Endothelial cell of umbilical vein (primary cell): ENCODE results near the gene PGAP6. TPM values are rescaled to one million over a fixed set of nuclear protein-coding genes. Genes with fewer than 3 reads are reported as not detected.
"Not testable (repeated sequence)": the region's sequence is repeated elsewhere in the genome, so short reads cannot be mapped to it uniquely, and the experiment has no call there.

Experiments
- BruUV-seq: library from RNA; stranded (reverse); fragments of 400-500 nt; replicated peaks from 2 replicates; lab custom pipeline; 2021; lab: Mats Ljungman, UMichigan
- CTCF ChIA-PET: fragments of 300-600, 350-600 bp; sonication (Branson Sonifier 250); formaldehyde crosslinking; loops from one replicate; lab custom pipeline; 2021; ENCODE audit warnings: antibody characterized with exemption, inconsistent platforms; lab: Charles Lee
- POLR2A ChIA-PET: fragments of 300-600, 350-600 bp; sonication (Branson Sonifier 250); formaldehyde crosslinking; loops from one replicate; lab custom pipeline; 2021; ENCODE audit warnings: antibody characterized with exemption, inconsistent platforms; lab: Charles Lee
- DNase-seq: peaks from one replicate; pipeline ENCODE4 v3.0.0-alpha.2; 2011; ENCODE audit warnings: low read depth, low spot score
- FAIRE-seq: peaks from 2 replicates; lab custom pipeline; 2011; peaks lifted over from hg19 to GRCh38; lab: Jason Lieb, UNC
- H2AFZ ChIP-seq: 2 replicates; pipeline ENCODE4 v1.6.0; 2012; ENCODE audit warnings: low read depth, low read length, control low read depth, inconsistent platforms
- H3K27ac ChIP-seq: 2 replicates; pipeline ENCODE4 v1.5.1; 2011; ENCODE audit warnings: low read depth, mild to moderate bottlenecking, control low read depth, low read length, moderate library complexity; ENCODE audit not compliant: insufficient read depth
- H3K27me3 ChIP-seq, 2 experiments: 2 replicates each; pipeline versions ENCODE4 v1.6.0 to v1.6.1; 2011; ENCODE audit warnings: low read length in 2 of 2, mixed read lengths in 1 of 2; ENCODE audit not compliant: control insufficient read depth in 2 of 2, insufficient read depth in 2 of 2
- H3K36me3 ChIP-seq, 2 experiments: 2 replicates in 1 of 2; 3 replicates in 1 of 2; pipeline ENCODE4 v1.5.1; 2011; ENCODE audit warnings: low read length in 2 of 2, mild to moderate bottlenecking in 1 of 2, moderate library complexity in 1 of 2; ENCODE audit not compliant: control insufficient read depth in 2 of 2, insufficient read depth in 2 of 2; ENCODE audit errors: extremely low read depth in 1 of 2
- H3K4me1 ChIP-seq: 3 replicates; pipeline ENCODE4 v1.5.1; 2011; ENCODE audit warnings: mild to moderate bottlenecking, low read length; ENCODE audit not compliant: control insufficient read depth, insufficient read depth; ENCODE audit errors: extremely low read depth
- H3K4me2 ChIP-seq: 2 replicates; pipeline ENCODE4 v1.6.1; 2011; ENCODE audit warnings: low read length, control low read depth, mixed read lengths; ENCODE audit not compliant: insufficient read depth
- H3K4me3 ChIP-seq, 3 experiments: fragments of 200-600 bp in 1 of 3; sonication (generic), shearing (Covaris generic) in 1 of 3; replicated peaks in 1 of 3; 2 replicates each; pipeline ENCODE4 v1.5.1; 2011 to 2016; ENCODE audit warnings: control low read depth in 3 of 3, low read length in 3 of 3, mild to moderate bottlenecking in 2 of 3, inconsistent platforms in 1 of 3, low read depth in 1 of 3, moderate library complexity in 1 of 3; ENCODE audit not compliant: insufficient read depth in 1 of 3
- H3K79me2 ChIP-seq: 2 replicates; pipeline ENCODE4 v1.6.0; 2012; ENCODE audit warnings: low read length, inconsistent platforms; ENCODE audit not compliant: control insufficient read depth, insufficient read depth
- H3K9ac ChIP-seq: replicated peaks from 2 replicates; pipeline ENCODE3; 2011; ENCODE audit warnings: low read length, control low read depth; ENCODE audit not compliant: insufficient read depth; ENCODE audit errors: extremely low read depth
- H3K9me1 ChIP-seq: replicated peaks from 3 replicates; pipeline ENCODE4 v1.6.0; 2011; ENCODE audit warnings: mild to moderate bottlenecking, low read length; ENCODE audit not compliant: control insufficient read depth, insufficient read depth; ENCODE audit errors: extremely low read depth
- H3K9me3 ChIP-seq: replicated peaks from 2 replicates; pipeline ENCODE4 v1.5.1; 2012; ENCODE audit warnings: low read length, inconsistent platforms; ENCODE audit not compliant: control insufficient read depth, insufficient read depth
- H4K20me1 ChIP-seq: replicated peaks from 2 replicates; pipeline ENCODE3; 2011; ENCODE audit warnings: mild to moderate bottlenecking, low read length; ENCODE audit not compliant: control insufficient read depth, insufficient read depth; ENCODE audit errors: extremely low read depth
- CTCF ChIP-seq, 2 donors: IDR thresholded peaks; 1 replicate in 1 of 2; 2 replicates in 1 of 2; pipeline ENCODE4 v1.5.1; 2011; ENCODE audit warnings: low read length in 2 of 2, mild to moderate bottlenecking in 2 of 2, moderate library complexity in 2 of 2, control low read depth in 1 of 2, inconsistent platforms in 1 of 2, low read depth in 1 of 2; ENCODE audit not compliant: insufficient read depth in 1 of 2; ENCODE audit errors: extremely low read depth in 1 of 2
- EZH2 ChIP-seq: IDR thresholded peaks from 2 replicates; pipeline ENCODE4 v1.6.1; 2012; ENCODE audit warnings: borderline replicate concordance, low read depth, mild to moderate bottlenecking, moderate library complexity, low read length, inconsistent platforms; ENCODE audit not compliant: severe bottlenecking
- FOS ChIP-seq: IDR thresholded peaks from 2 replicates; pipeline ENCODE4 v1.6.1; 2011; ENCODE audit warnings: mild to moderate bottlenecking, low read length, moderate library complexity, borderline replicate concordance; ENCODE audit not compliant: insufficient read depth
- GATA2 ChIP-seq: IDR thresholded peaks from 2 replicates; pipeline ENCODE4 v1.7.0; 2011; ENCODE audit warnings: low read depth, mild to moderate bottlenecking, moderate library complexity, mixed read lengths, low read length; ENCODE audit not compliant: insufficient read length, insufficient read depth
- JUN ChIP-seq: IDR thresholded peaks from 2 replicates; pipeline ENCODE4 v1.6.1; 2011; ENCODE audit warnings: borderline replicate concordance, low read depth; ENCODE audit not compliant: insufficient read length, insufficient read depth
- MAX ChIP-seq: IDR thresholded peaks from 2 replicates; pipeline ENCODE4 v1.6.1; 2011; ENCODE audit not compliant: insufficient read depth, insufficient read length
- MYC ChIP-seq: IDR thresholded peaks from one replicate; pipeline ENCODE4 v1.6.1; 2011; ENCODE audit warnings: mild to moderate bottlenecking, low read depth, low read length
- POLR2A ChIP-seq: IDR thresholded peaks from 2 replicates; pipeline ENCODE4 v1.6.1; 2012; ENCODE audit warnings: low read depth, mild to moderate bottlenecking, control low read depth, low read length
- POLR2AphosphoS5 ChIP-seq: IDR thresholded peaks from 2 replicates; pipeline ENCODE4 v1.6.1; 2012; ENCODE audit warnings: low read depth, mild to moderate bottlenecking, control low read depth, low read length, moderate library complexity; ENCODE audit not compliant: insufficient read depth
- dilution Hi-C: fragments of 300-500 bp; cut with MboI; formaldehyde crosslinking; loops from one replicate; pipeline ENCODE4 v1.15.0; 2019; ENCODE audit warnings: low sequenced_read_pairs; ENCODE audit not compliant: extremely low pct_ligation_motif_present
- intact Hi-C: fragments of 100-400 bp; cut with micrococcal nuclease; formaldehyde crosslinking; loops from one replicate; pipeline ENCODE4 v1.10.0; 2022
- polyA plus RNA-seq, 4 experiments: library from polyadenylated mRNA; depleted of rRNA in 3 of 4; stranded (reverse) in 3 of 4; unstranded in 1 of 4; fragments of >200 nt; gene quantifications; 2 replicates each; pipeline versions ENCODE4 v1.2.1 to v1.2.3, GENCODE V29; 2011 to 2012; ENCODE audit warnings: missing spikeins in 1 of 4
- total RNA-seq: library from RNA; stranded (reverse); gene quantifications from 2 replicates; pipeline ENCODE4 v1.2.3, GENCODE V29; 2021

PGAP6 gene
- total and polyA plus RNA-seq, 2 donors (not counting 3 experiments of a cell fraction or from before 2014, with no cell fraction given), result 89.8 to 365 TPM

GRCh38 chr16:341095-341973 is 40.4 kb downstream of the PGAP6 start:
- H3K9ac ChIP-seq, DNase-seq, H3K27me3 ChIP-seq, H3K9me1 ChIP-seq, intact Hi-C loops, BruUV-seq, dilution Hi-C loops, H3K4me3 ChIP-seq, H4K20me1 ChIP-seq, FAIRE-seq, H3K9me3 ChIP-seq, H3K4me1 ChIP-seq, POLR2A ChIA-PET, H2AFZ ChIP-seq, H3K27ac ChIP-seq, H3K4me2 ChIP-seq: not testable (repeated sequence)
- CTCF ChIA-PET, result interaction anchor here (0.7 kb wide), 1 partner anchor 275 kb away, joined by 3 read pairs; no protein-coding TSS in a partner anchor
- H3K36me3 ChIP-seq, result peaks cover 0 to 11% of the 10 kb centered on the region in 2 experiments
- H3K79me2 ChIP-seq, result peaks cover 80% of the 10 kb centered on the region

- Histone ChIP-seq H3K27me3 (no peaks in the 10 kb centered on the region), H3K4me2 (no peak overlapping the region), H4K20me1 (no peaks in the 10 kb centered on the region), H3K4me3 (no peak overlapping the region), H3K36me3 (peaks cover 0 to 6% of the 10 kb centered on the region in 2 experiments), H3K79me2 (peaks cover 78% of the 10 kb centered on the region), H3K9me1 (no peaks in the 10 kb centered on the region), H2AFZ (no peak overlapping the region), H3K9ac (no peak overlapping the region), H3K4me1 (no peaks in the 10 kb centered on the region), H3K9me3 (no peaks in the 10 kb centered on the region), H3K27ac (no peak overlapping the region)
- BruUV-seq, result no TSS peak
- intact Hi-C loops, result no loop called here
- ChIA-PET POLR2A (interaction anchor here (0.5 kb wide), 1 partner anchor 15 kb away, joined by 3 read pairs; no protein-coding TSS in a partner anchor), CTCF (no interaction called here)
- FAIRE-seq (no peak), DNase-seq (no peak)
- TF ChIP-seq MAX (no peak), FOS (no peak), EZH2 (no peak), CTCF (IDR thresholded peaks at IDR 0.05; ENCODE audit: extremely low read depth in 1 of 2, insufficient read depth in 1 of 2, low read depth in 1 of 2, low read length in 2 of 2) (no peak), POLR2AphosphoS5 (no peak), POLR2A (no peak), MYC (no peak), GATA2 (no peak), JUN (no peak)
- dilution Hi-C loops, result no loop called here
Observed at GRCh38 chr16:340370-341091, 41.2 kb downstream of the PGAP6 start.
